HL-60 (cell line): Measurements from ENCODE around the gene LSAMP.

Experiments
- POLR2AphosphoS5 ChIP-seq: IDR thresholded peaks from 2 replicates; pipeline ENCODE4 v1.6.1; 2012; ENCODE audit warnings: low read depth
- TF ChIP-seq, protein P1 (sequence below): IDR thresholded peaks from one replicate; pipeline ENCODE4 v1.5.1; 2011; ENCODE audit warnings: low read length, control low read depth, inconsistent platforms; ENCODE audit not compliant: insufficient read depth

- TF ChIP-seq, protein P1, sequence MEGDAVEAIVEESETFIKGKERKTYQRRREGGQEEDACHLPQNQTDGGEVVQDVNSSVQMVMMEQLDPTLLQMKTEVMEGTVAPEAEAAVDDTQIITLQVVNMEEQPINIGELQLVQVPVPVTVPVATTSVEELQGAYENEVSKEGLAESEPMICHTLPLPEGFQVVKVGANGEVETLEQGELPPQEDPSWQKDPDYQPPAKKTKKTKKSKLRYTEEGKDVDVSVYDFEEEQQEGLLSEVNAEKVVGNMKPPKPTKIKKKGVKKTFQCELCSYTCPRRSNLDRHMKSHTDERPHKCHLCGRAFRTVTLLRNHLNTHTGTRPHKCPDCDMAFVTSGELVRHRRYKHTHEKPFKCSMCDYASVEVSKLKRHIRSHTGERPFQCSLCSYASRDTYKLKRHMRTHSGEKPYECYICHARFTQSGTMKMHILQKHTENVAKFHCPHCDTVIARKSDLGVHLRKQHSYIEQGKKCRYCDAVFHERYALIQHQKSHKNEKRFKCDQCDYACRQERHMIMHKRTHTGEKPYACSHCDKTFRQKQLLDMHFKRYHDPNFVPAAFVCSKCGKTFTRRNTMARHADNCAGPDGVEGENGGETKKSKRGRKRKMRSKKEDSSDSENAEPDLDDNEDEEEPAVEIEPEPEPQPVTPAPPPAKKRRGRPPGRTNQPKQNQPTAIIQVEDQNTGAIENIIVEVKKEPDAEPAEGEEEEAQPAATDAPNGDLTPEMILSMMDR = no peak
- TF ChIP-seq POLR2AphosphoS5 = no peak
Measured at GRCh38 chr3:115806501-115806900, 638.8 kb downstream of the LSAMP start.
